GM12878 (cell line): Measurements from ENCODE around the gene COMMD3. TPM values are rescaled to one million over a fixed set of nuclear protein-coding genes. Genes with fewer than 3 reads are reported as not detected.

ENCODE experiments used
- BCL11A ChIP-seq: IDR thresholded peaks from 2 replicates; pipeline ENCODE4 v1.6.1; 2011; ENCODE audit warnings: low read depth, low read length
- CBX3 ChIP-seq: fragments of 200-600 bp; sonication (generic); IDR thresholded peaks from 2 replicates; pipeline ENCODE4 v1.6.1; 2016; ENCODE audit warnings: low read depth, borderline replicate concordance
- CREB1 ChIP-seq: IDR thresholded peaks from 2 replicates; pipeline ENCODE4 v1.6.1; 2012; ENCODE audit warnings: low read depth, mild to moderate bottlenecking, inconsistent platforms
- MXI1 ChIP-seq: fragments of 150-350 bp; IDR thresholded peaks from 2 replicates; pipeline ENCODE4 v1.6.1; 2011; ENCODE audit warnings: low read depth, mild to moderate bottlenecking, inconsistent platforms, low read length, improper control_type of control experiment
- NBN ChIP-seq: fragments of 450-650 bp; IDR thresholded peaks from 2 replicates; pipeline ENCODE4 v1.6.1; 2016
- NKRF ChIP-seq: fragments of 450-650 bp; conservative IDR thresholded peaks from 2 replicates; pipeline ENCODE4 v1.6.1; 2017; ENCODE audit warnings: mild to moderate bottlenecking, moderate library complexity
- NR2C1 ChIP-seq: fragments of 450-650 bp; IDR thresholded peaks from 2 replicates; pipeline ENCODE4 v1.6.1; 2017; ENCODE audit warnings: antibody characterized with exemption, mild to moderate bottlenecking, moderate library complexity
- PAX5 ChIP-seq: IDR thresholded peaks from 2 replicates; pipeline ENCODE4 v1.6.1; 2011; ENCODE audit warnings: low read depth, low read length, borderline replicate concordance
- POLR2AphosphoS5 ChIP-seq: IDR thresholded peaks from 2 replicates; pipeline ENCODE4 v1.6.1; 2011; ENCODE audit warnings: mild to moderate bottlenecking, low read length, inconsistent platforms
- RB1 ChIP-seq: fragments of 450-650 bp; formaldehyde crosslinking; IDR thresholded peaks from 2 replicates; pipeline ENCODE4 v1.6.1; 2017; ENCODE audit warnings: mild to moderate bottlenecking, borderline replicate concordance
- RELA ChIP-seq: fragments of 450-650 bp; IDR thresholded peaks from 2 replicates; pipeline ENCODE4 v1.8.0; 2014; ENCODE audit warnings: borderline replicate concordance; ENCODE audit not compliant: partially characterized antibody
- SREBF1 ChIP-seq: IDR thresholded peaks from 2 replicates; pipeline ENCODE4 v1.6.1; 2012; ENCODE audit warnings: mild to moderate bottlenecking, low read length
- TBL1XR1 ChIP-seq: IDR thresholded peaks from 2 replicates; pipeline ENCODE4 v1.6.1; 2012; ENCODE audit warnings: low read depth, low read length, improper control_type of control experiment
- TCF12 ChIP-seq: IDR thresholded peaks from 2 replicates; pipeline ENCODE4 v1.6.1; 2011; ENCODE audit warnings: low read depth, mild to moderate bottlenecking, low read length
- TCF3 ChIP-seq: IDR thresholded peaks from 2 replicates; pipeline ENCODE4 v1.6.1; 2012; ENCODE audit warnings: low read depth, mild to moderate bottlenecking, low read length, borderline replicate concordance; ENCODE audit not compliant: insufficient read depth
- YBX1 ChIP-seq: fragments of 450-650 bp; IDR thresholded peaks from 2 replicates; pipeline ENCODE4 v1.6.1; 2016; ENCODE audit warnings: antibody characterized with exemption
- ZBTB33 ChIP-seq: fragments of 450-650 bp; IDR thresholded peaks from 2 replicates; pipeline ENCODE4 v1.6.1; 2017; ENCODE audit warnings: mild to moderate bottlenecking
- ZBTB40 ChIP-seq: fragments of 450-650 bp; IDR thresholded peaks from 2 replicates; pipeline ENCODE4 v1.6.1; 2016; ENCODE audit warnings: mild to moderate bottlenecking, moderate library complexity, borderline replicate concordance
- ZNF207 ChIP-seq: fragments of 450-650 bp; IDR thresholded peaks from 2 replicates; pipeline ENCODE4 v1.6.1; 2014; ENCODE audit warnings: antibody characterized with exemption, mild to moderate bottlenecking, borderline replicate concordance
- polyA plus RNA-seq, 11 experiments: library from polyadenylated mRNA; depleted of rRNA in 4 of 11; unstranded in 6 of 11; stranded (reverse) in 5 of 11; fragments of >200 nt; fragmentation: Nextera tagmentation in 4 of 11; fragmentation: Illumina TruSeq in 1 of 11; extraction: Ambion mirVana in 4 of 11; extraction: Trizol in 1 of 11; gene quantifications; 1 replicate in 1 of 11; 2 replicates in 10 of 11; pipeline versions ENCODE4 v1.2.1 to v1.2.3, GENCODE V29; 2011 to 2016; ENCODE audit warnings: inconsistent platforms in 2 of 11, missing spikeins in 2 of 11, low read depth in 1 of 11
- total RNA-seq, 4 experiments: library from RNA; depleted of rRNA in 3 of 4; stranded (reverse); fragments of >200 nt in 3 of 4; fragmentation: Illumina TruSeq in 1 of 4; extraction: Trizol in 1 of 4; gene quantifications; 2 replicates each; pipeline versions ENCODE4 v1.2.1 to v1.2.3, GENCODE V29; 2013 to 2021

Gene COMMD3
- total and polyA plus RNA-seq, 10 of the 15 experiments (the other 5 are each of a cell fraction or from before 2014, with no cell fraction given): 64.5 to 248 (median 84.4) TPM

GRCh38 chr10:22316286-22317075 lies at the start of gene COMMD3 (continued):
- TF ChIP-seq ZNF207 (peak; percentile 43; the same call in 1 of the 2 replicates), MXI1 (no peak; the same call in 1 of the 2 replicates), NR2C1 (peak; percentile 96), NKRF (peak; percentile 60), TCF12 (0 out of 2 replicates have a peak, but pooled peaks have one; percentile 33), RELA (peak; percentile 95), YBX1 (no peak), PAX5 (0 out of 2 replicates have a peak, but pooled peaks have one; percentile 31), RB1 (peak; percentile 65; the same call in 1 of the 2 replicates), NBN (peak; percentile 68), ZBTB40 (peak; percentile 92), TCF3 (no peak), POLR2AphosphoS5 (peak; percentile 86), CREB1 (peak; percentile 52; the same call in 1 of the 2 replicates), CBX3 (no peak), ZBTB33 (no peak), SREBF1 (peak; percentile 69; the same call in 1 of the 2 replicates), BCL11A (no peak), TBL1XR1 (0 out of 2 replicates have a peak, but pooled peaks have one; percentile 41)
